ENCODE data around the gene CAPN15.
A peak's percentile ranks its signal among the peaks of the same experiment; 100 is the strongest.

CAPN15 gene

DNA sequence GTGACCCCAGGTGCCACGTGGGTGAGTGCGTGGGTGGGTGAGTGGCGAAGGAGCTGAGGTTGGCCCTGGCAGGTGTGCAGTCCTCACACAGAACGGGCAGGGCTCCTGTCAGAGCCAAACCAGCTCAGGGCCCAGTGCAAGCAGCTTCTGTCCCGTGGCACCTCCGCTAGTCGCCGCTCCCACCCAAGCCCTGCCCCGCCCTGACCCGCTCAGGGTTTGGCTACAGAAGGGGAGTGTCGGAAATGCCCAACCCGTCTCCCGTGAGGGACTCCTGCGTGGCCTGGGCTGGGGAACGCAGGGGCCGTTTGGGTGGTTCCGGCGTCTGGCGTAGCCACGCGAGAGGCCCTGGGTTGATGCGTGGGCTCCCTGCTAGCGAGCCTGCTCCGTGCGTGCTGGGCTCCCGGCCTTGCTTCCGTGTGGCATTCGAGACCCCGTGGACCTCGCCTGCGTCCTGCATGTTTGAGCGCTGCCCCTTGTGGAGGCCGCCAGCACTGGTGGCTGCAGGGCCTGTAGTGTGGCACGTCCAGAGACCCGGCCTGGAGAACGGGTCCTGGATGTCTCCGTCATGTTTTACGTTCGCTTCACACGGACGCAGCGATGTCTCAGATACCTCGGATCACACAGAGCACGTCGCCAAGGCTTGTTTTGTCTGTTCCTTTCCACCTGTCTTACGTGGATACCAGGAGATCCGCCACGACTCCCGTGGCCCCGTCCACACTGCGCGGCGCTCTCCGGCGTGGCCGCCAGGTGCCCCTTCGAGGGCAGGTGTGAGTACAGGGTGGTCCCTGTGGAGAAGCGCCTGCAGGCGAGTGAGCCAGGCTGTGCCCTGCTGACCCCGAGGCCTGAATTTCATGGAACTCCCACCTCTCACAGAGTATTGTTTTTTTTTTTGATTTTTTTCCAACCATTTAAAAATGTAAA lies 10.2 kb downstream of the CAPN15 start:
- H3K36me3 Mint-ChIP-seq = no peaks in the 10 kb centered on the region
- H3K27me3 Mint-ChIP-seq = no peaks in the 10 kb centered on the region
- no peak overlapping the region for H3K4me3 Mint-ChIP-seq
- no peak overlapping the region for H3K27ac Mint-ChIP-seq
- no peaks in the 10 kb centered on the region for H3K9me3 Mint-ChIP-seq
- H3K4me1 Mint-ChIP-seq = no peaks in the 10 kb centered on the region
- no peak for DNase-seq (ENCODE audit: low spot score in 2 of 2)
- ATAC-seq (ENCODE audit: low read depth) = no peak

- DNase-seq (ENCODE audit: low spot score in 2 of 2) (no peak), ATAC-seq (ENCODE audit: low read depth) (no peak)
- Mint-ChIP-seq H3K27ac (no peak overlapping the region), H3K36me3 (no peaks in the 10 kb centered on the region), H3K27me3 (no peaks in the 10 kb centered on the region), H3K9me3 (no peaks in the 10 kb centered on the region), H3K4me1 (peaks cover 3% of the 10 kb centered on the region), H3K4me3 (no peak overlapping the region)
Measured at GRCh38 chr16:539901-540530, 12.5 kb downstream of the CAPN15 start.

- Mint-ChIP-seq H3K9me3 (no peaks in the 10 kb centered on the region), H3K36me3 (no peaks in the 10 kb centered on the region), H3K27me3 (no peaks in the 10 kb centered on the region), H3K4me3 (no peak overlapping the region), H3K27ac (no peak overlapping the region), H3K4me1 (peaks cover 4% of the 10 kb centered on the region)
- ATAC-seq (ENCODE audit: low read depth) = no peak
- DNase-seq (ENCODE audit: low spot score in 2 of 2) = no peak
Measured at GRCh38 chr16:540645-541340, 13.3 kb downstream of the CAPN15 start.

- H3K27ac Mint-ChIP-seq = no peak overlapping the region
- H3K4me1 Mint-ChIP-seq = peaks cover 4% of the 10 kb centered on the region
- no peaks in the 10 kb centered on the region for H3K36me3 Mint-ChIP-seq
- no peak overlapping the region for H3K4me3 Mint-ChIP-seq
- ATAC-seq (ENCODE audit: low read depth) (no peak), DNase-seq (ENCODE audit: low spot score in 2 of 2) (no peak)
- H3K9me3 Mint-ChIP-seq = no peaks in the 10 kb centered on the region
- H3K27me3 Mint-ChIP-seq = no peaks in the 10 kb centered on the region
Measured at GRCh38 chr16:543301-544164, 16.0 kb downstream of the CAPN15 start.

DNA sequence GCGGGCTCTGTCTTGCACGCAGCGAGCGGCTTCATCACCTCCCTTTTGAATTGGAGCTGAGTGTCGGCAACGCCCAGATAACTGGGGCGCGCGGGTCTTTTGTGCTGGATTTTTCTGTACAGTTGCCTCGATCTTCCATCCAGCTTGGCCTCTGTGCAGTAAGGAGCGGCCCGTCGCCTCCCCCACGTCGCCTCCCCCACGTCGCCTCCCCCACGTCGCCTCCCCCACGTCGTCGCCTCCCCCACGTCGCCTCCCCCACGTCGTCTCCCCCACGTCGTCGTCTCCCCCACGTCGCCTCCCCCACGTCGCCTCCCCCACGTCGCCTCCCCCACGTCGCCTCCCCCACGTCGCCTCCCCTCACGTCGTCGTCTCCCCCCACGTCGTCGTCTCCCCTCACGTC lies 17.0 kb downstream of the CAPN15 start:
- H3K36me3 Mint-ChIP-seq = no peaks in the 10 kb centered on the region
- peaks cover 4% of the 10 kb centered on the region for H3K4me1 Mint-ChIP-seq
- no peak for ATAC-seq (ENCODE audit: low read depth)
- DNase-seq (ENCODE audit: low spot score in 2 of 2) = no peak
- no peaks in the 10 kb centered on the region for H3K27me3 Mint-ChIP-seq
- H3K9me3 Mint-ChIP-seq = no peaks in the 10 kb centered on the region
- H3K4me3 Mint-ChIP-seq = no peak overlapping the region
- H3K27ac Mint-ChIP-seq = no peak overlapping the region

GRCh38 chr16:546909-547770 lies 19.6 kb downstream of the CAPN15 start:
- H3K27ac Mint-ChIP-seq = no peak overlapping the region
- peaks cover 4% of the 10 kb centered on the region for H3K4me1 Mint-ChIP-seq
- H3K9me3 Mint-ChIP-seq = no peaks in the 10 kb centered on the region
- peak; percentile 72 for ATAC-seq (ENCODE audit: low read depth)
- H3K36me3 Mint-ChIP-seq = no peaks in the 10 kb centered on the region
- no peaks in the 10 kb centered on the region for H3K27me3 Mint-ChIP-seq
- peak overlapping the region; percentile 9 for H3K4me3 Mint-ChIP-seq
- DNase-seq (ENCODE audit: low spot score in 2 of 2) = no peak

GRCh38 chr16:548586-548985 lies 21.1 kb downstream of the CAPN15 start:
- ATAC-seq (ENCODE audit: low read depth) = no peak
- Mint-ChIP-seq H3K4me1 (peaks cover 4% of the 10 kb centered on the region), H3K9me3 (no peaks in the 10 kb centered on the region), H3K36me3 (no peaks in the 10 kb centered on the region), H3K4me3 (no peak overlapping the region), H3K27me3 (no peaks in the 10 kb centered on the region), H3K27ac (no peak overlapping the region)
- DNase-seq (ENCODE audit: low spot score in 2 of 2) = no peak

- Mint-ChIP-seq H3K9me3 (no peaks in the 10 kb centered on the region), H3K27me3 (no peaks in the 10 kb centered on the region), H3K4me3 (no peak overlapping the region), H3K36me3 (peaks cover 2% of the 10 kb centered on the region), H3K4me1 (peaks cover 3% of the 10 kb centered on the region), H3K27ac (no peak overlapping the region)
- ATAC-seq (ENCODE audit: low read depth) (no peak), DNase-seq (ENCODE audit: low spot score in 2 of 2) (no peak)
Measured at GRCh38 chr16:549544-550263, 22.2 kb downstream of the CAPN15 start.

- Mint-ChIP-seq H3K4me1 (no peaks in the 10 kb centered on the region), H3K9me3 (no peaks in the 10 kb centered on the region), H3K27me3 (no peaks in the 10 kb centered on the region), H3K4me3 (no peak overlapping the region), H3K27ac (no peak overlapping the region), H3K36me3 (peaks cover 2% of the 10 kb centered on the region)
- DNase-seq (ENCODE audit: low spot score in 2 of 2) (no peak), ATAC-seq (ENCODE audit: low read depth) (no peak)
Measured at GRCh38 chr16:551210-551609, 23.7 kb downstream of the CAPN15 start.

GRCh38 chr16:552171-552570 lies 24.7 kb downstream of the CAPN15 start:
- Mint-ChIP-seq H3K4me3 (no peak overlapping the region), H3K27me3 (no peaks in the 10 kb centered on the region), H3K27ac (no peak overlapping the region), H3K36me3 (peaks cover 2% of the 10 kb centered on the region), H3K9me3 (no peaks in the 10 kb centered on the region), H3K4me1 (no peaks in the 10 kb centered on the region)
- DNase-seq (ENCODE audit: low spot score in 2 of 2) (no peak), ATAC-seq (ENCODE audit: low read depth) (no peak)

DNA sequence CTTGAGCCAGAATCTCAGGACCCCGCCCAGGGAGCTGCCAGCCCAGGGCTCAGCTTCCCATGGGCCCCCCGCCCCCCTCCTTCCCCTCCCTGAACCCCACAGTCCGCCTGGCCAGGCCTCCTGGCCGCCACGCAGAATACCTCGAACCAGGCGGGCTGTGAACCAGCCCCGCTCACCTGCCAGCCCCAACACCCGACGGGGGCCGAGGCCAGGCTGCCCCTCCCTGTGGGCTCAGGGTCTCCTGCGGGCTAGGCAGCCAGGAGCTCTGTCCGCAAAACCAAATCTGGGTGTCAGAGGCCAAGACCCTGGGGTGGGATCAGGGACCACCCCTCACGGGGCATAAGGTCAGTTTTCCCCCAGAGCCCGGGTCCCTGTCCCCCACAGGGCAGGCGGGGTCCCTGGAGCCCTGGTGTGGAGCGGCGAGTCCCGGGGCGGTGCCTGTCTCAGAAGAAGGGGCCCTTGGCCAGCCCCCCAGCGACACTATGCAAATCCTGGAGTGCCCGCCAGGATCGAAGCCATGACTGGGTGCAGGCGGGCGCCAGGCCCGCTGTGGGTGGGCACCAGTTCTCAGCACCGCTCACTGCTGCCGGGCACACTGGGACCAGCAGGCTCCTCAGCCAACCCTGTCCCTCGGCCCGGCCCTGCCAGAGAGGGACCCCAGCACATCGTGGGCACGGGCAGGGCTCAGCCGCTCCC lies 26.2 kb downstream of the CAPN15 start:
- H3K4me3 Mint-ChIP-seq = no peak overlapping the region
- no peak overlapping the region for H3K27ac Mint-ChIP-seq
- peaks cover 4% of the 10 kb centered on the region for H3K4me1 Mint-ChIP-seq
- ATAC-seq (ENCODE audit: low read depth) = no peak
- peaks cover 6% of the 10 kb centered on the region for H3K27me3 Mint-ChIP-seq
- no peaks in the 10 kb centered on the region for H3K9me3 Mint-ChIP-seq
- DNase-seq (ENCODE audit: low spot score in 2 of 2) = no peak
- H3K36me3 Mint-ChIP-seq = peaks cover 2% of the 10 kb centered on the region

DNA sequence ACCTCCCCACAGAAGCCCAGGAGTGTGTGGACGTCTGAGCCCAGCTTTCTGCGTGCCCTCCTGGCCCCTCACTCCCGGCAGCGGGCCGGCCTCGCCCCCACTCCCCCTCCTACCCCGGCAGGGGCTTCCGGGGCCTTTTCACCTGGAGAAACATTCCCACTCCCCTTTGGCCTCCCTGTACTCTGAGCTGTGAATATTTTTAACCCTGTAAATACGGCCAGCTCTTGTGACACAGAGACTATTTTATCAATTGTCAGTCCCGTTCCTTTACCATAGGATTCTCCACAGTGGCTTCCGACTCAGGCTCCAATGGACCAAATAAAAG lies 26.7 kb downstream of the CAPN15 start:
- Mint-ChIP-seq H3K27ac (no peak overlapping the region), H3K9me3 (no peaks in the 10 kb centered on the region), H3K4me3 (no peak overlapping the region), H3K4me1 (peaks cover 4% of the 10 kb centered on the region), H3K36me3 (peaks cover 2% of the 10 kb centered on the region), H3K27me3 (peaks cover 6% of the 10 kb centered on the region)
- no peak for DNase-seq (ENCODE audit: low spot score in 2 of 2)
- no peak for ATAC-seq (ENCODE audit: low read depth)
